Measurements from ENCODE around the gene PPP4R2. TPM values are rescaled to one million over a fixed set of nuclear protein-coding genes. Genes with fewer than 3 reads are reported as not detected.
A peak's percentile ranks its signal among the peaks of the same experiment; 100 is the strongest.

The PPP4R2 gene
- 11.9 and 19.9 TPM in 2 replicates for total RNA-seq (2014; rRNA removed; shearing (Covaris generic))

- DNase-seq (ENCODE audit: low spot score) = peak; percentile 83
Measured at GRCh38 chr3:72996473-72997333, at the start of gene PPP4R2. Gene PPP4R2, plus strand, starts transcription at chr3:72996811. Its CDS starts 227 bp downstream, at chr3:72997038.

DNA sequence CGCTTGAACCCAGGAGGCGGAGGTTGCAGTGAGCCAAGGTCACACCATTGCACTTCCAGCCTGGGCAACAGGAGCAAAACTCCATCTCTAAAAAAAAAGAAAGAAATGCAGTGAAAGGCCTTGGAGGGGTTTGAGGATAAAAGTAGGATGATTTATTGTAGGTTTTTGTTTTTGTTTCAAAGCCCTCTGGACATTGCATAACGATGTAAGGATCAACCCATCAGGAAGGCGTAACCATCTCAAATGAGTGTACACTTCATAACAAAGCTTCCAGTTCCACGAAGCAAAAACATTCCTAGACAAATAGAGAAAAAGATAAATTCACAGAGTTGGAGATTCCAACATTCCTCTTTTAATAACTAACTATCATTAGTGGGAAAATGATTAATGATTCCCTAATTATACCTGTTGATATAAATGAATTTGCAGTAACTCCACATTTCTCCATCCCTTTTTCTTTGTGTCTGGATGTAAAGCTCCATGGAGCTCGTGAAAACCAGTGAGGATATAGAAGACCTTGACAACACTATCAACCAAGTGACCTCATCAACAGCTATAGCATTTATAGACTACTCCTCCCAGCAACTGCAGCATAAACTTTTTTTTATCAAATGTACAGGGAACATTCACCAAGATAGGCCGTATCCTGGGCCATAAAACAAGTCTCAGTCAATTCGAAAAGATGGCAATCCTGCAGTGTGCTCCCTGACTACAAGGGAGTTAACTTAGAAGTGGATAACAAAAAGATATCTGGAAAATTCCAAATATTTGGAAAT, 48.7 kb upstream of the PPP4R2 start:
- DNase-seq (ENCODE audit: low spot score) = no peak

GRCh38 chr3:72949016-72949415, 47.6 kb upstream of the PPP4R2 start:
- DNase-seq (ENCODE audit: low spot score) = no peak

DNA sequence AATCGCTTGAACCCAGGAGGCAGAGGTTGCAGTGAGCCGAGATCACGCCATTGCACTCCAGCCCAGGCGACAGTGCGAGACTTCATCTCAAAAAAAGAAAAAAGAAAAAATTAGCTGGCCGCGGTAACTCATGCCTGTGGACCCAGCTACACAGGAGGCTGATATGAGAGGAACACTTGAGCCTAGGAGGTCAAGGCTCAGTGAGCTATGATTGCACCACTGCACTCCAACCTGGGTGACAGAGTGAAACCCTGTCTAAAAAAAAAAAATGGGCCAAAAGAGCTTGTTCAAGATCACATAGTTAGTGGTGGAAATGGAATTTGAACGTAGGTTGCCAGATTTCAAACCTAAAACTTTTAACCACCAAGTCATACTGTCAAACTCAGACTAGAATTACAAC, 46.2 kb upstream of the PPP4R2 start:
- DNase-seq (ENCODE audit: low spot score) = no peak

GRCh38 chr3:72950801-72951200, 45.8 kb upstream of the PPP4R2 start:
- no peak for DNase-seq (ENCODE audit: low spot score)

DNA sequence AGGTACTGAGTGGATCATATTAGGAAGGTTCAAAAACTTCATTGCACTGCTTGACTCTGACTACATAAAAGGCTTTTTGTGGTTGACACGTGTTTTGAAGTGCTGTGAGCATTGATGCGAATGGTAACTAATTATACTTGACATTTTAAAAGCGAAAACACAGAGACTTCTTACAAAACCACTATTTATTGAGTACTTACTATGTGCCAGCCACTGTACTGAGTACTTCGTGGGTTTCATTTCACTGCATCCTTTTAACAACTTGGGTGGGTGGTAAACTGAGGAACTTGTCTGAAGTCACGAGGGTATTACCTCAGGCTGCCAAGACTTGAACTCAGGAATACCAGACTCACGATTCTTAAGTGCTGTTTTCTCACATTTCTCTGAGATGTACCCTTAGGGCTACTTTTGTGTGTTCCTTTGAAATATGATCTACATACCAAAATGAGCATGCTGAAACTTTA, 45.3 kb upstream of the PPP4R2 start:
- no peak for DNase-seq (ENCODE audit: low spot score)

GRCh38 chr3:72953325-72953956, 43.2 kb upstream of the PPP4R2 start:
- no peak for DNase-seq (ENCODE audit: low spot score)

- DNase-seq (ENCODE audit: low spot score) = no peak
Measured at GRCh38 chr3:72957297-72957696, 39.3 kb upstream of the PPP4R2 start.

- no peak for DNase-seq (ENCODE audit: low spot score)
Measured at GRCh38 chr3:72959336-72959735, 37.3 kb upstream of the PPP4R2 start.

GRCh38 chr3:72960812-72961518, 35.6 kb upstream of the PPP4R2 start:
- DNase-seq (ENCODE audit: low spot score) = peak; percentile 66

GRCh38 chr3:72961752-72962151, 34.9 kb upstream of the PPP4R2 start:
- no peak for DNase-seq (ENCODE audit: low spot score)

- DNase-seq (ENCODE audit: low spot score) = no peak
Measured at GRCh38 chr3:72962317-72962716, 34.3 kb upstream of the PPP4R2 start.

- no peak for DNase-seq (ENCODE audit: low spot score)
Measured at GRCh38 chr3:72964633-72965032, 32.0 kb upstream of the PPP4R2 start.

DNA sequence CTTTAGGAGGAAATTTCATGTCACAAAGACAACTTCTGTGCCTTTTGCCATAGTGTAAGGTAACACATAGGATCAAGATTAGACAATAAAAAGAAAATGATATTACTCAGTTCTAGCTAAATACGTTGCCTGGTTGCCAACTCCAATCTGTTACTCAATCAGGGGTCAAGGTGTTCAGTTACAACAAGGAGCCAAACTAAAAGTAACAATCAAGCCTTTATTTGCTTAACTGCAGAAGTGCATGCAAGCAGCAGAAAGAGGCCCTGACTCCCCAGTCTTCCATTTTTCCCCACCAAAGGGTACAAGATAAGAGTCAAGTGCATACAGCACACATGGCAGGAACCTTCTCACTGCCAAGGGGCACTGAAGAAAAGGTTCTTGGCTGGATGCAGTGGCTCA, 28.3 kb upstream of the PPP4R2 start:
- DNase-seq (ENCODE audit: low spot score) = no peak

GRCh38 chr3:72969766-72970165, 26.8 kb upstream of the PPP4R2 start:
- DNase-seq (ENCODE audit: low spot score) = no peak

- no peak for DNase-seq (ENCODE audit: low spot score)
Measured at GRCh38 chr3:72970942-72971341, 25.7 kb upstream of the PPP4R2 start.

- DNase-seq (ENCODE audit: low spot score) = no peak
Measured at GRCh38 chr3:72972706-72973030, 23.9 kb upstream of the PPP4R2 start.

- no peak for DNase-seq (ENCODE audit: low spot score)
Measured at GRCh38 chr3:72973031-72973723, 23.4 kb upstream of the PPP4R2 start.

GRCh38 chr3:72973786-72974185, 22.8 kb upstream of the PPP4R2 start:
- DNase-seq (ENCODE audit: low spot score) = no peak

DNA sequence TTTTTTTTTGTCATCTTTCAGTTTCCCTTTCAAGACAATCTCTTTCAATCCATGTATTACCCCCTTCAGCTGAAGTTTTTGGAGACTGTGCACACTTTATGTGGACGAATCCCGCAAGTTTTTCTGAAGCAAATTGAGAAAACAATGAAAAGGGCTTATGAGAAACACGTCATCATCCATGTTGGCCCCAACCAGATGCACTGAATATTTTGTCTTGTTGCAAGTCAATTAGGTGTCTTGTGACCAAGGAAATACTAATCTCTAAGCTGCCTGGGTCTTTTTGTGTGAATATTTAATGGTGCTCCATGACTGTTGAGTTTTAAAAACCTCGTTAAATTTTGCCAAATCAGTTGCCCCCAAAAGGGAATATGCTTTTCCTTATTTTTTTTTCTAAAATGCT, 21.7 kb upstream of the PPP4R2 start:
- no peak for DNase-seq (ENCODE audit: low spot score)

DNA sequence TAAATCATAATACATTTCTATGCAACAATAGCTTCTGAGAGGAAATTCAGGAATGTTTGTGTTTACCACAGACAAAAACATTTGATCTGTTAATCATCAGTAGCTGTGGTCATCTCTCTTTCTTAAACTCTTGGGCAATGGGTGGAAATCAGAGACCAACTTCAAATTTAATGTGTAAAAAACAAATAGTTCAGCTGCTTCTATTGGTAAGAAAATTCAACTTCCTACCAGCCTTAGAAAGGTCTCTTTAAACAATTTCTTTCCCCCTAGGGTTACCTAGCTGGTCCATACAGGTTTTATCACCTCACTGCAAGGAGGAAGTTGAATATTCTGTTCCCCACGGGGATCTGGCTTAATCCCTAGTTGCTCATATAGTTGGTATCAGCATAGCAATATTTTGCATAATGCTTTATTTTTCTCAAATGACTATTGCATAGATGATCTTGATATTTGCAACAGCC, 20.3 kb upstream of the PPP4R2 start:
- no peak for DNase-seq (ENCODE audit: low spot score)

Data from HT-29 (cell line).